Cardiac septum (tissue), 1 donor: ENCODE measurements around the gene HSP90AA1. TPM values are rescaled to one million over a fixed set of nuclear protein-coding genes. Genes with fewer than 3 reads are reported as not detected.
"Not testable (repeated sequence)": the region's sequence is repeated elsewhere in the genome, so short reads cannot be mapped to it uniquely, and the experiment has no call there.

Experiments
- DNase-seq: peaks from one replicate; pipeline ENCODE4 v3.0.0-alpha.2; 2020; ENCODE audit warnings: low spot score
- intact Hi-C: fragments of 100-400 bp; cut with DNase I; formaldehyde crosslinking; loops from one replicate; pipeline ENCODE4 v1.14.0; 2022
- long read RNA-seq: library from polyadenylated mRNA; unstranded; transcript quantifications from one replicate; pipeline ENCODE4 v2.0.0, GENCODE V29; 2021
- total RNA-seq: library from RNA; stranded (reverse); fragmentation: NEBNext Ultra II Directional; extraction: Animal tissue kit (Norgen Biotek cat#: 25700); gene quantifications from one replicate; pipeline ENCODE4 v1.2.1, GENCODE V29; 2021
- donor health status: DM: no; HTN: no; CAD: no.

The HSP90AA1 gene
- total RNA-seq = 475 TPM
- long read RNA-seq, transcript HSP90AA1-205 (2 exons, 429 nt) = minor isoform, 10 of 487 reads
- long read RNA-seq, transcript HSP90AA1-201 (11 exons, 3,379 nt) = major isoform, 114 of 487 reads
- long read RNA-seq, partial matches to known transcripts = 358 of 487 reads
- long read RNA-seq, other reads (novel, unspliced or antisense) = 5 of 487 reads

DNA sequence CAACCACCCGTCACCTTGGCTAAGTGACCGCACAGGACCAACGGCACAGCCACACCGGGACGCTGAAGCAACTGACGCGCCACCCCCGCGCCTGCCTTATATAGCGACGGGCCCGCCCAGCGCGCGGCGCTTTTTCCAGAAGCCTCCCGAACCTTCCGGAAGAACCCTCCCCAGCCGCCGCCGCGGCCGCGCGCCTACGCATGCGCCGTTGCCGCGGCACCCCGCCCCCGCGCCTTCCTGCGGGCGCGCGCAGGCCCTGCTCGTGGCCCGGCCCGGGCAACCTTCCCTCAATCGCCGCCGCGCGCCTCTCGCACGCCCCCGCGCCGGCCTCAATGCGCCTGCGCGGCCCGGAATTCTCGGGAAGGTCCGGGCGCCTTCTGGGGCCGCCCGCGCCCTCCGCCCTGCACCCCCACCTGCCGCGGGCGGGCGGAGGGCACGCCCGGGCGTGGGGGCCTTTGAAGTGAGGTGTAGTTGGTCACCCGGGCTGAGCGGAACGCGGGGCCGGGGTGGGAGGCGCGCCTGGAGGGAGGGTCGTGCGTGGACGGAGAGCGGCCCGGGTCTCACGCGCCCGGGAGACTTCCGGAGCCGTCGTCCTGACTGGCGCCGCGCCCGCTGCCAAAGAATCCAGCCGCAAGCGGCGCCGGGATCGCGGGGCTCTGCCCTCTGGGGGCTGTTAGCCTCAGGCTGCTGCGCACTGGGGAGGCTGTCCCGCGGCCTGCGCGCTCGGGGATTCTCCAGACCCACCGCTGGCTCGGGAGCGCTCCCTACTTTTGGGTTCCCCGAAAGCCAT lies at the start of gene HSP90AA1:
Gene HSP90AA1 (minus strand): TSS at position 73 of the 790 bp plus-strand sequence. CDS start 666 bp downstream, outside the sequence.
- intact Hi-C loops = loop anchor here (2.0 to 5.0 kb wide), 3 partner anchors 125 to 274 kb away; partner anchors contain the start of genes DYNC1H1 and ZNF839
- DNase-seq = peak; percentile 97

- intact Hi-C loops = loop anchor here (5.0 kb wide), 1 partner anchor 172 kb away; the partner anchor contains the start of gene MOK
- DNase-seq = not testable (repeated sequence)
Observed at GRCh38 chr14:102135456-102135855, 48.6 kb upstream of the HSP90AA1 start.

DNA sequence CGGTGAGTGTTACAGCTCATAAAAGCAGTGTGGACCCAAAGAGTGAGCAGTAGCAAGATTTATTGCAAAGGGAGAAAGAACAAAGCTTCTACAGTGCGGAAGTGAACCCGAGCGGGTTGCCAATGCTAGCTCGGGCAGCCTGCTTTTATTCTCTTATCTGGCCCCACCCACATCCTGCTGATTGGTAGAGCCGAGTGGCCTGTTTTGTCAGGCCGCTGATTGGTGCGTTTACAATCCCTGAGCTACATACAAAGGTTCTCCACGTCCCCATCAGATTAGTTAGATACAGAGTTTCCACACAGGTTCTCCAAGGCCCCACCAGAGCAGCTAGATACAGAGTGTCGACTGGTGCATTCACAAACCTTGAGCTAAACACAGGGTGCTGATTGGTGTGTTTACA lies 47.9 kb upstream of the HSP90AA1 start:
- intact Hi-C loops = loop anchor here (5.0 kb wide), 1 partner anchor 173 kb away; the partner anchor contains the start of gene MOK
- DNase-seq = not testable (repeated sequence)

GRCh38 chr14:102134021-102134420 lies 47.2 kb upstream of the HSP90AA1 start:
- intact Hi-C loops, DNase-seq: not testable (repeated sequence)

- no peak for DNase-seq
- intact Hi-C loops = no loop called here
Observed at GRCh38 chr14:102131741-102132140, 44.9 kb upstream of the HSP90AA1 start.

DNA sequence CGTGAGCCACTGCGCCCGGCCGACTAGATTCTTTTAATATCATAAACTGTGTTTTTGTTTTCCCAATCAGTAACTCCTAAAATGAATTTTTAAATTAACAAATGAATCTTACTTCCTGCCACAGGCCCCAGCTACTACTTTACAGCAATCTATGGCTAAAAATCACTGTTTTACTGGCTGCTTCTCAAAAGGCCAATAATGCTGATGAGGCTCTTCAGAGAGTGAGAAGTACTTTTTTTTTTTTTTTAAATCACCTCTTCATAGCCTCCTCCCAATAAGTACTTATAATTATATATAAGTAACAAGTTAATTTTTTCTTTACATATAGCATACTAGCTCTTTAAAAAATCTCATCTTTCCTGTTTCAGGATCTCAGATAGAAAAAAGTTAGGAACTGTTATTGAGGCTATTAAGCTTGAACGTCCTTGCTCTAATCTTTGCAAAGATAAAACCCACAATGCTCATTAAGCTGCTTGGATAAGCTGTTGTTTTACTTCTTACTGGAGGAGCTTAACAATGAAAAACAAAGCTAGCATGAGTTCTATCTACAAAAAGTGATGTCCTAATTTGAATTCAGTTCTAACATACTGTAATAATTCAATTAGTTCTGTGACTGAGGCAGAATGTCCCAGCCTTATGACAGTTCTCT lies 40.1 kb upstream of the HSP90AA1 start:
- DNase-seq = no peak
- intact Hi-C loops = no loop called here

DNA sequence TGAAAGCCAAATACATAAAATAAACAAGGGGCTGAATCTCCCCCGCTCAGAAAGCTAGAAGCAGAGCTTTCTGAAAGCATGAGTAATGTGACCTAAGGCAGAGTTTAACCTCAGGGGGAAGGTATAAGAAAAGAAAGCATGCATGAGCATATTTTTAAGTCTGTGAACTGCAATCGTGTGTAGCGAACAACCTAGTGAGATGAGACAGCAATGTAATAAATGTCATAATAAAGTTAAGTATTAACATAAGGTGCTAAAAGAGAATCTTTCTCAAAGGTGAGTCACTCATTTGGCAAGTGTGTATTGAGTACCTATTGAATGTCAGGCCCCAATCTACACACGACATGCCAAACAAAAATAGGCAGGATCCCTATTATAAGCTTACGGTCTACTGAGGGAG lies 38.7 kb upstream of the HSP90AA1 start:
- intact Hi-C loops = no loop called here
- no peak for DNase-seq

DNA sequence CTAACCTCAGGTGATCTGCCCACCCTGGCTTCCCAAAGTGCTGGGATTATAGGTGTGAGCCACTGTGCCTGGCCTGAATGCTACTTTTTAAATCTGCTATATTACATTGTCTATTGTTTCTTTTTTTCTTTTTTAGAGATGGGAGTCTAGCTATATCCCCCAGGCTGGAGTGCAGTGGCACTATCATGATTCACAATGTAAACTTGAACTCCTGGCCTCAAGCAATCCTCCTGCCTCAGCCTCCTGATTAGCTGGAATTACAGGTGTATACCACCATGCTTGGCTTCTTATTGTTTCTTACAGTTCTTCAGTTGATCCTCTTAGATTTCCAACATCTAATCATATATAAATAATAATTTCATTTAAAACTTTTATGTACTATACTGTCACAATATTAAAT lies 37.6 kb upstream of the HSP90AA1 start:
- DNase-seq = no peak
- intact Hi-C loops = no loop called here

DNA sequence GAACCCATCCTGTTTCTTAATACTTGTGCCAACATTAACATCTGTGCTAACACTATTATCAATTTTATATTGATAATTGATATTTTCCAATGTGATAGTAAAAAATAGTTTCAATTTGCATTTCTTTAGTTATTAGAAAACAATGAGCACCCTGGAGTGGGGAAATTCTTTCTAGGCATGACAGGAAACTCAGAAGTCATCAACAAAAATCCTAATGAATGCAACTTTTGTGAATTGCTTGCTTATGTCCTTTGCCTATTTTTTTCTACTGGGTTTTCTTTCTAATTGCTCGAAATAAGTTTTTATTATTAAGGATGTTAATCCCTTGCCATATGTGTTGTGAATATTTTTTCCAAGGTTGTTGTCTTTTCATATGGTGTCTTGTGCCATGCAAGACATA lies 34.7 kb upstream of the HSP90AA1 start:
- intact Hi-C loops = no loop called here
- no peak for DNase-seq

GRCh38 chr14:102120888-102121287 lies 34.0 kb upstream of the HSP90AA1 start:
- no peak for DNase-seq

GRCh38 chr14:102117852-102118251 lies 31.0 kb upstream of the HSP90AA1 start:
- intact Hi-C loops = no loop called here
- no peak for DNase-seq

More at GRCh38 chr14:102120888-102121287, 34.0 kb upstream of the HSP90AA1 start:
- intact Hi-C loops = no loop called here

- no peak for DNase-seq
- intact Hi-C loops = no loop called here
Observed at GRCh38 chr14:102116361-102117180, 29.7 kb upstream of the HSP90AA1 start.

DNA sequence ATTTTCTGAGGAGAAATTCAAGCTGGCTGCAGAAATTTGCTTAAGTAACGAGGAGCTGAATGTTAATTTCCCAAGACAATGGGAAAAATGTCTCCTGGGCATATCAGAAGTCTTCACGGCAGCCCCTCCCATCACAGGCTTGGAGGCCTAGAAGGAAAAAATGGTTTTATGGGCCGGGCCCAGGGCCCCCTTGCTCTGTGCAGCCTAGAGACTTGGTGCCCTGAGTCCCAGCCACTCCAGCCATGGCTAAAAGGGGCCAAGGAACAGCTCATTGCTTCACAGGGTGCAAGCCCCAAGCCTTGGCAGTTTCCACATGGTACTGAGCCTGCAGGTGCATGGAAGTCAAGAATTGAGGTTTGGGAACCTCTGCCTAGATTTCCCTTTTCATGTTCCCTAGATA lies 24.3 kb upstream of the HSP90AA1 start:
- no peak for DNase-seq
- intact Hi-C loops = no loop called here

DNA sequence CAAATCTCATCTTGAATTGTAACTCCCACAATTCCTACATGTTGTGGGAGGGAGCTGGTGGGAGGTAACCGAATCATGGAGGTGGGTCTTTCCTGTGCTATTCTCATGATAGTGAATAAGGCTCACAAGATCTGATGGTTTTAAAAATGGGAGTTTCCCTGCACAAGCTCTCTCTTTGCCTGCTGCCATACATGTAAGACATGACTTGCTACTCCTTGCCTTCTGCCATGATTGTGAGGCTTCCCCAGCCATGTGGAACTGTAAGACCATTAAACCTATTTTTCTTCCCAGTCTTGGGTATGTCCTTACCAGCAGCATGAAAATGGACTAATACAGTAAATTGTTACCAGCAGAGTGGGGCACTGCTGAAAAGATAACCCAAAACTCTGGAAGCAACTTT lies 22.5 kb upstream of the HSP90AA1 start:
- DNase-seq, intact Hi-C loops: not testable (repeated sequence)

- no peak for DNase-seq
- intact Hi-C loops = no loop called here
Observed at GRCh38 chr14:102105369-102105768, 18.5 kb upstream of the HSP90AA1 start.

- no peak for DNase-seq
- intact Hi-C loops = no loop called here
Observed at GRCh38 chr14:102103062-102103695, 16.3 kb upstream of the HSP90AA1 start.

GRCh38 chr14:102097441-102098135 lies 10.7 kb upstream of the HSP90AA1 start:
- no peak for DNase-seq
- intact Hi-C loops = loop anchor here (5.0 kb wide), 3 partner anchors 35 to 215 kb away; no protein-coding TSS in a partner anchor

- intact Hi-C loops = loop anchor here (1.0 to 5.0 kb wide), 4 partner anchors 34 to 389 kb away; no protein-coding TSS in a partner anchor
- peak; percentile 86 for DNase-seq
Observed at GRCh38 chr14:102096569-102097188, 9.8 kb upstream of the HSP90AA1 start.
